ENCODE data around the gene DCBLD1. TPM values are rescaled to one million over a fixed set of nuclear protein-coding genes. Genes with fewer than 3 reads are reported as not detected.
A peak's percentile ranks its signal among the peaks of the same experiment; 100 is the strongest.

The DCBLD1 gene
- total and polyA plus RNA-seq, 2 of the 13 experiments (the other 11 are each of a cell fraction or from before 2014, with no cell fraction given): 23.2 to 41.5 TPM

GRCh38 chr6:117501722-117502121, 19.2 kb downstream of the DCBLD1 start (continued):
- TF ChIP-seq TFDP2 (CRISPR knock-in tag; IDR thresholded peaks at IDR 0.05) (no peak), ZBTB21 (CRISPR knock-in tag; IDR thresholded peaks at IDR 0.05) (no peak), TBX3 (IDR thresholded peaks at IDR 0.05; ENCODE audit: borderline replicate concordance) (no peak), ZNF569 (CRISPR knock-in tag; IDR thresholded peaks at IDR 0.05; ENCODE audit: borderline replicate concordance) (no peak), HNF4A (CRISPR knock-in tag; IDR thresholded peaks at IDR 0.05) (peak; percentile 82), MXI1 (IDR thresholded peaks at IDR 0.05; ENCODE audit: borderline replicate concordance, low read depth, low read length) (no peak), ISL2 (CRISPR knock-in tag; IDR thresholded peaks at IDR 0.05) (no peak), ZNF331 (CRISPR knock-in tag; IDR thresholded peaks at IDR 0.05) (0 out of 2 replicates have a peak, but pooled peaks have one; percentile 26), ZNF546 (CRISPR knock-in tag; conservative IDR thresholded peaks at IDR 0.05) (no peak), CREM (IDR thresholded peaks at IDR 0.05) (peak; percentile 42; the same call in 1 of the 2 replicates), CREM (CRISPR knock-in tag; IDR thresholded peaks at IDR 0.05) (no peak), GATAD1 (CRISPR knock-in tag; IDR thresholded peaks at IDR 0.05) (no peak), KMT2B (CRISPR knock-in tag; IDR thresholded peaks at IDR 0.05) (no peak), ZNF407 (CRISPR knock-in tag; IDR thresholded peaks at IDR 0.05; ENCODE audit: not compliant biosample characterization) (no peak), PAF1 (CRISPR knock-in tag; IDR thresholded peaks at IDR 0.05) (no peak), SOX5 (CRISPR knock-in tag; IDR thresholded peaks at IDR 0.05; ENCODE audit: borderline replicate concordance) (peak; percentile 85), HMG20B (CRISPR knock-in tag; conservative IDR thresholded peaks at IDR 0.05) (no peak), ZNF619 (CRISPR knock-in tag; IDR thresholded peaks at IDR 0.05) (no peak), ZNF777 (CRISPR knock-in tag; IDR thresholded peaks at IDR 0.05) (0 out of 2 replicates have a peak, but pooled peaks have one; percentile 22), ETV5 (CRISPR knock-in tag; IDR thresholded peaks at IDR 0.05; ENCODE audit: borderline replicate concordance) (peak; percentile 52; the same call in 1 of the 2 replicates), HIC2 (CRISPR knock-in tag; IDR thresholded peaks at IDR 0.05; ENCODE audit: low read depth) (no peak)
